Endothelial cell of umbilical vein (primary cell): Measurements from ENCODE around the gene NUP155. TPM values are rescaled to one million over a fixed set of nuclear protein-coding genes. Genes with fewer than 3 reads are reported as not detected.
"Not testable (repeated sequence)": the region's sequence is repeated elsewhere in the genome, so short reads cannot be mapped to it uniquely, and the experiment has no call there.

Experiments
- BruUV-seq: library from RNA; stranded (reverse); fragments of 400-500 nt; replicated peaks from 2 replicates; lab custom pipeline; 2021; lab: Mats Ljungman, UMichigan
- CTCF ChIA-PET: fragments of 300-600, 350-600 bp; sonication (Branson Sonifier 250); formaldehyde crosslinking; loops from one replicate; lab custom pipeline; 2021; ENCODE audit warnings: antibody characterized with exemption, inconsistent platforms; lab: Charles Lee
- POLR2A ChIA-PET: fragments of 300-600, 350-600 bp; sonication (Branson Sonifier 250); formaldehyde crosslinking; loops from one replicate; lab custom pipeline; 2021; ENCODE audit warnings: antibody characterized with exemption, inconsistent platforms; lab: Charles Lee
- DNase-seq: peaks from one replicate; pipeline ENCODE4 v3.0.0-alpha.2; 2011; ENCODE audit warnings: low read depth, low spot score
- FAIRE-seq: peaks from 2 replicates; lab custom pipeline; 2011; peaks lifted over from hg19 to GRCh38; lab: Jason Lieb, UNC
- H2AFZ ChIP-seq: 2 replicates; pipeline ENCODE4 v1.6.0; 2012; ENCODE audit warnings: low read depth, low read length, control low read depth, inconsistent platforms
- H3K27ac ChIP-seq: 2 replicates; pipeline ENCODE4 v1.5.1; 2011; ENCODE audit warnings: low read depth, mild to moderate bottlenecking, control low read depth, low read length, moderate library complexity; ENCODE audit not compliant: insufficient read depth
- H3K27me3 ChIP-seq, 2 experiments: 2 replicates each; pipeline versions ENCODE4 v1.6.0 to v1.6.1; 2011; ENCODE audit warnings: low read length in 2 of 2, mixed read lengths in 1 of 2; ENCODE audit not compliant: control insufficient read depth in 2 of 2, insufficient read depth in 2 of 2
- H3K36me3 ChIP-seq, 2 experiments: 2 replicates in 1 of 2; 3 replicates in 1 of 2; pipeline ENCODE4 v1.5.1; 2011; ENCODE audit warnings: low read length in 2 of 2, mild to moderate bottlenecking in 1 of 2, moderate library complexity in 1 of 2; ENCODE audit not compliant: control insufficient read depth in 2 of 2, insufficient read depth in 2 of 2; ENCODE audit errors: extremely low read depth in 1 of 2
- H3K4me1 ChIP-seq: 3 replicates; pipeline ENCODE4 v1.5.1; 2011; ENCODE audit warnings: mild to moderate bottlenecking, low read length; ENCODE audit not compliant: control insufficient read depth, insufficient read depth; ENCODE audit errors: extremely low read depth
- H3K4me2 ChIP-seq: 2 replicates; pipeline ENCODE4 v1.6.1; 2011; ENCODE audit warnings: low read length, control low read depth, mixed read lengths; ENCODE audit not compliant: insufficient read depth
- H3K4me3 ChIP-seq, 3 experiments: fragments of 200-600 bp in 1 of 3; sonication (generic), shearing (Covaris generic) in 1 of 3; replicated peaks in 1 of 3; 2 replicates each; pipeline ENCODE4 v1.5.1; 2011 to 2016; ENCODE audit warnings: control low read depth in 3 of 3, low read length in 3 of 3, mild to moderate bottlenecking in 2 of 3, inconsistent platforms in 1 of 3, low read depth in 1 of 3, moderate library complexity in 1 of 3; ENCODE audit not compliant: insufficient read depth in 1 of 3
- H3K79me2 ChIP-seq: 2 replicates; pipeline ENCODE4 v1.6.0; 2012; ENCODE audit warnings: low read length, inconsistent platforms; ENCODE audit not compliant: control insufficient read depth, insufficient read depth
- H3K9ac ChIP-seq: replicated peaks from 2 replicates; pipeline ENCODE3; 2011; ENCODE audit warnings: low read length, control low read depth; ENCODE audit not compliant: insufficient read depth; ENCODE audit errors: extremely low read depth
- H3K9me1 ChIP-seq: replicated peaks from 3 replicates; pipeline ENCODE4 v1.6.0; 2011; ENCODE audit warnings: mild to moderate bottlenecking, low read length; ENCODE audit not compliant: control insufficient read depth, insufficient read depth; ENCODE audit errors: extremely low read depth
- H3K9me3 ChIP-seq: replicated peaks from 2 replicates; pipeline ENCODE4 v1.5.1; 2012; ENCODE audit warnings: low read length, inconsistent platforms; ENCODE audit not compliant: control insufficient read depth, insufficient read depth
- H4K20me1 ChIP-seq: replicated peaks from 2 replicates; pipeline ENCODE3; 2011; ENCODE audit warnings: mild to moderate bottlenecking, low read length; ENCODE audit not compliant: control insufficient read depth, insufficient read depth; ENCODE audit errors: extremely low read depth
- CTCF ChIP-seq, 2 donors: IDR thresholded peaks; 1 replicate in 1 of 2; 2 replicates in 1 of 2; pipeline ENCODE4 v1.5.1; 2011; ENCODE audit warnings: low read length in 2 of 2, mild to moderate bottlenecking in 2 of 2, moderate library complexity in 2 of 2, control low read depth in 1 of 2, inconsistent platforms in 1 of 2, low read depth in 1 of 2; ENCODE audit not compliant: insufficient read depth in 1 of 2; ENCODE audit errors: extremely low read depth in 1 of 2
- EZH2 ChIP-seq: IDR thresholded peaks from 2 replicates; pipeline ENCODE4 v1.6.1; 2012; ENCODE audit warnings: borderline replicate concordance, low read depth, mild to moderate bottlenecking, moderate library complexity, low read length, inconsistent platforms; ENCODE audit not compliant: severe bottlenecking
- FOS ChIP-seq: IDR thresholded peaks from 2 replicates; pipeline ENCODE4 v1.6.1; 2011; ENCODE audit warnings: mild to moderate bottlenecking, low read length, moderate library complexity, borderline replicate concordance; ENCODE audit not compliant: insufficient read depth
- GATA2 ChIP-seq: IDR thresholded peaks from 2 replicates; pipeline ENCODE4 v1.7.0; 2011; ENCODE audit warnings: low read depth, mild to moderate bottlenecking, moderate library complexity, mixed read lengths, low read length; ENCODE audit not compliant: insufficient read length, insufficient read depth
- JUN ChIP-seq: IDR thresholded peaks from 2 replicates; pipeline ENCODE4 v1.6.1; 2011; ENCODE audit warnings: borderline replicate concordance, low read depth; ENCODE audit not compliant: insufficient read length, insufficient read depth
- MAX ChIP-seq: IDR thresholded peaks from 2 replicates; pipeline ENCODE4 v1.6.1; 2011; ENCODE audit not compliant: insufficient read depth, insufficient read length
- MYC ChIP-seq: IDR thresholded peaks from one replicate; pipeline ENCODE4 v1.6.1; 2011; ENCODE audit warnings: mild to moderate bottlenecking, low read depth, low read length
- POLR2A ChIP-seq: IDR thresholded peaks from 2 replicates; pipeline ENCODE4 v1.6.1; 2012; ENCODE audit warnings: low read depth, mild to moderate bottlenecking, control low read depth, low read length
- POLR2AphosphoS5 ChIP-seq: IDR thresholded peaks from 2 replicates; pipeline ENCODE4 v1.6.1; 2012; ENCODE audit warnings: low read depth, mild to moderate bottlenecking, control low read depth, low read length, moderate library complexity; ENCODE audit not compliant: insufficient read depth
- dilution Hi-C: fragments of 300-500 bp; cut with MboI; formaldehyde crosslinking; loops from one replicate; pipeline ENCODE4 v1.15.0; 2019; ENCODE audit warnings: low sequenced_read_pairs; ENCODE audit not compliant: extremely low pct_ligation_motif_present
- intact Hi-C: fragments of 100-400 bp; cut with micrococcal nuclease; formaldehyde crosslinking; loops from one replicate; pipeline ENCODE4 v1.10.0; 2022
- polyA plus RNA-seq, 4 experiments: library from polyadenylated mRNA; depleted of rRNA in 3 of 4; stranded (reverse) in 3 of 4; unstranded in 1 of 4; fragments of >200 nt; gene quantifications; 2 replicates each; pipeline versions ENCODE4 v1.2.1 to v1.2.3, GENCODE V29; 2011 to 2012; ENCODE audit warnings: missing spikeins in 1 of 4
- total RNA-seq: library from RNA; stranded (reverse); gene quantifications from 2 replicates; pipeline ENCODE4 v1.2.3, GENCODE V29; 2021

The NUP155 gene
- total and polyA plus RNA-seq, 2 donors (not counting 3 experiments of a cell fraction or from before 2014, with no cell fraction given), result 11.1 to 36.6 TPM

- Histone ChIP-seq H3K9me1 (no peaks in the 10 kb centered on the region), H3K4me2 (no peak overlapping the region), H2AFZ (no peak overlapping the region), H3K36me3 (no peaks in the 10 kb centered on the region), H3K27ac (no peak overlapping the region), H3K9ac (no peak overlapping the region), H3K4me1 (no peaks in the 10 kb centered on the region), H3K27me3 (no peaks in the 10 kb centered on the region), H3K4me3 (no peak overlapping the region), H3K79me2 (no peaks in the 10 kb centered on the region), H4K20me1 (no peaks in the 10 kb centered on the region), H3K9me3 (no peaks in the 10 kb centered on the region)
- FAIRE-seq (no peak), DNase-seq (no peak)
- no TSS peak for BruUV-seq
- POLR2A ChIA-PET, result no interaction called here
- dilution Hi-C loops (no loop called here), intact Hi-C loops (no loop called here)
- CTCF ChIA-PET, result no interaction called here
- TF ChIP-seq POLR2AphosphoS5 (no peak), MAX (no peak)
These were observed 95.4 kb downstream of the NUP155 start for GRCh38 chr5:37275511-37275910.

GRCh38 chr5:37272511-37272910 lies 98.4 kb downstream of the NUP155 start:
- no peaks in the 10 kb centered on the region for H3K4me1 ChIP-seq
- H3K36me3 ChIP-seq, result no peaks in the 10 kb centered on the region
- TF ChIP-seq POLR2A (no peak), MAX (no peak), EZH2 (no peak), FOS (no peak), GATA2 (no peak), MYC (no peak), JUN (no peak), CTCF (IDR thresholded peaks at IDR 0.05; ENCODE audit: extremely low read depth in 1 of 2, insufficient read depth in 1 of 2, low read depth in 1 of 2, low read length in 2 of 2) (no peak), POLR2AphosphoS5 (no peak)
- no peak overlapping the region for H3K9ac ChIP-seq
- CTCF ChIA-PET, result interaction anchor here (1.0 kb wide), 1 partner anchor 13 kb away, joined by 4 read pairs; no protein-coding TSS in a partner anchor
- BruUV-seq, result no TSS peak
- H3K9me3 ChIP-seq, result no peaks in the 10 kb centered on the region
- DNase-seq (no peak), FAIRE-seq (no peak)
- POLR2A ChIA-PET, result no interaction called here
- H3K79me2 ChIP-seq, result no peaks in the 10 kb centered on the region
- no peak overlapping the region for H3K4me2 ChIP-seq
- no peaks in the 10 kb centered on the region for H4K20me1 ChIP-seq
- no peak overlapping the region for H3K27ac ChIP-seq
- H3K27me3 ChIP-seq, result no peaks in the 10 kb centered on the region
- dilution Hi-C loops, result no loop called here
- intact Hi-C loops, result no loop called here
- no peak overlapping the region for H2AFZ ChIP-seq
- H3K4me3 ChIP-seq, result no peak overlapping the region
- H3K9me1 ChIP-seq, result no peaks in the 10 kb centered on the region

GRCh38 chr5:37268100-37268499 lies 102.8 kb downstream of the NUP155 start:
- H3K27me3 ChIP-seq, intact Hi-C loops, FAIRE-seq, H4K20me1 ChIP-seq, H3K4me2 ChIP-seq, DNase-seq, H3K9me3 ChIP-seq, H3K79me2 ChIP-seq, POLR2A ChIA-PET, H3K4me1 ChIP-seq, CTCF ChIA-PET, H3K27ac ChIP-seq, H3K4me3 ChIP-seq, dilution Hi-C loops, H2AFZ ChIP-seq, H3K36me3 ChIP-seq, BruUV-seq, H3K9me1 ChIP-seq, H3K9ac ChIP-seq: not testable (repeated sequence)
